ENCODE data around the gene PDLIM7. TPM values are rescaled to one million over a fixed set of nuclear protein-coding genes. Genes with fewer than 3 reads are reported as not detected.
A peak's percentile ranks its signal among the peaks of the same experiment; 100 is the strongest.

The PDLIM7 gene
- polyA plus RNA-seq, 1 donor from 2014 or later: 21.0 TPM

GRCh38 chr5:177446200-177447065, 51.0 kb downstream of the PDLIM7 start, which contains the start of gene PRR7:
TSS of gene PRR7 (plus strand) at chr5:177446814. CDS start at chr5:177455068, 8,254 bp downstream.
- Histone ChIP-seq H3K36me3 (ENCODE audit: insufficient read depth, low read length) (no peaks in the 10 kb centered on the region), H3K9me2 (ENCODE audit: insufficient read depth, low read length) (no peaks in the 10 kb centered on the region), H2AFZ (ENCODE audit: low read depth, low read length) (peak within 1 kb of the TSS; percentile 85), H3K27me3 (ENCODE audit: insufficient read depth, low read depth, low read length) (no peaks in the 10 kb centered on the region), H3K27ac (ENCODE audit: low read length) (peak within 1 kb of the TSS; percentile 88), H4K20me1 (ENCODE audit: insufficient read depth) (no peaks in the 10 kb centered on the region), H3K9me3 (ENCODE audit: low read length) (no peaks in the 10 kb centered on the region), H3K4me2 (ENCODE audit: low read length) (peak within 1 kb of the TSS; percentile 92), H3K9ac (ENCODE audit: low read length) (peak within 1 kb of the TSS; percentile 91), H3K4me3 (ENCODE audit: low read length) (peak within 1 kb of the TSS; percentile 97), H3F3A (ENCODE audit: insufficient read depth, low read length, poor library complexity, severe bottlenecking) (no peaks in the 10 kb centered on the region), H3K79me2 (replicated peaks; ENCODE audit: insufficient read depth, low read length) (peaks cover 36% of the 10 kb centered on the region)
- peak; percentile 61 for TF ChIP-seq POLR2AphosphoS5 (IDR thresholded peaks at IDR 0.05)
- TF ChIP-seq REST (IDR thresholded peaks at IDR 0.05; ENCODE audit: borderline replicate concordance): no peak
- TF ChIP-seq EP300 (conservative IDR thresholded peaks at IDR 0.05; ENCODE audit: poor library complexity, severe bottlenecking): peak; percentile 64
- TF ChIP-seq RAD21 (conservative IDR thresholded peaks at IDR 0.05): peak; percentile 60
- peak; percentile 72 for TF ChIP-seq SMC3 (conservative IDR thresholded peaks at IDR 0.05; ENCODE audit: poor library complexity)
- peak; percentile 58 for TF ChIP-seq CTCF (IDR thresholded peaks at IDR 0.05; ENCODE audit: poor library complexity, severe bottlenecking)
- TF ChIP-seq EZH2 (IDR thresholded peaks at IDR 0.05; ENCODE audit: borderline replicate concordance, insufficient read depth, low read length, poor library complexity, severe bottlenecking): no peak
- peak; percentile 85 for TF ChIP-seq MXI1 (conservative IDR thresholded peaks at IDR 0.05; ENCODE audit: poor library complexity, severe bottlenecking)

- TF ChIP-seq CTCF (IDR thresholded peaks at IDR 0.05; ENCODE audit: poor library complexity, severe bottlenecking): no peak
- TF ChIP-seq POLR2AphosphoS5 (IDR thresholded peaks at IDR 0.05): no peak
- TF ChIP-seq RAD21 (conservative IDR thresholded peaks at IDR 0.05): no peak
- TF ChIP-seq SMC3 (conservative IDR thresholded peaks at IDR 0.05; ENCODE audit: poor library complexity): no peak
- no peak for TF ChIP-seq TAF1 (IDR thresholded peaks at IDR 0.05; ENCODE audit: low read depth)
- TF ChIP-seq EP300 (conservative IDR thresholded peaks at IDR 0.05; ENCODE audit: poor library complexity, severe bottlenecking): no peak
- no peak for TF ChIP-seq REST (IDR thresholded peaks at IDR 0.05; ENCODE audit: borderline replicate concordance)
- TF ChIP-seq EZH2 (IDR thresholded peaks at IDR 0.05; ENCODE audit: borderline replicate concordance, insufficient read depth, low read length, poor library complexity, severe bottlenecking): no peak
- TF ChIP-seq MXI1 (conservative IDR thresholded peaks at IDR 0.05; ENCODE audit: poor library complexity, severe bottlenecking): no peak
- no peaks in the 10 kb centered on the region for H3K36me3 ChIP-seq (ENCODE audit: insufficient read depth, low read length)
- no peaks in the 10 kb centered on the region for H3K9me3 ChIP-seq (ENCODE audit: low read length)
- peak overlapping the region; percentile 88 for H3K27ac ChIP-seq (ENCODE audit: low read length)
- H3K4me2 ChIP-seq (ENCODE audit: low read length): peak overlapping the region; percentile 92
- H3K9me2 ChIP-seq (ENCODE audit: insufficient read depth, low read length): no peaks in the 10 kb centered on the region
- no peak overlapping the region for H2AFZ ChIP-seq (ENCODE audit: low read depth, low read length)
- no peaks in the 10 kb centered on the region for H3F3A ChIP-seq (ENCODE audit: insufficient read depth, low read length, poor library complexity, severe bottlenecking)
- H3K4me3 ChIP-seq (ENCODE audit: low read length): peak overlapping the region; percentile 97
- no peaks in the 10 kb centered on the region for H4K20me1 ChIP-seq (ENCODE audit: insufficient read depth)
- H3K9ac ChIP-seq (ENCODE audit: low read length): peak overlapping the region; percentile 91
- H3K27me3 ChIP-seq (ENCODE audit: insufficient read depth, low read depth, low read length): no peaks in the 10 kb centered on the region
- H3K79me2 ChIP-seq (replicated peaks; ENCODE audit: insufficient read depth, low read length): peaks cover 36% of the 10 kb centered on the region
Observed at GRCh38 chr5:177445917-177446199, 51.5 kb downstream of the PDLIM7 start.

Measured in neural cell (in vitro differentiated cells).